Ectodermal cell (in vitro differentiated cells): ENCODE data around the gene CNNM4.

Experiments used
- H3K27ac ChIP-seq: 2 replicates; pipeline ENCODE4 v1.7.0; 2013; ENCODE audit warnings: mild to moderate bottlenecking, low read depth, low read length; ENCODE audit not compliant: insufficient read depth, poor library complexity, severe bottlenecking
- H3K27me3 ChIP-seq: 2 replicates; pipeline ENCODE4 v1.7.0; 2013; ENCODE audit warnings: mild to moderate bottlenecking, low read length; ENCODE audit not compliant: insufficient read depth, control insufficient read depth, poor library complexity, severe bottlenecking
- H3K36me3 ChIP-seq: one replicate; pipeline ENCODE4 v1.7.0; 2013; ENCODE audit warnings: low read length; ENCODE audit not compliant: control insufficient read depth, insufficient read depth
- H3K4me1 ChIP-seq: one replicate; pipeline ENCODE4 v1.7.0; 2013; ENCODE audit warnings: low read length; ENCODE audit not compliant: control insufficient read depth, insufficient read depth
- H3K4me3 ChIP-seq: 2 replicates; pipeline ENCODE4 v1.7.0; 2013; ENCODE audit warnings: low read depth, low read length, control low read depth; ENCODE audit not compliant: insufficient read depth
- H3K9me3 ChIP-seq: 2 replicates; pipeline ENCODE4 v1.7.0; 2013; ENCODE audit warnings: mild to moderate bottlenecking, low read length, moderate library complexity; ENCODE audit not compliant: control insufficient read depth
- WGBS, 2 experiments: methylation state at CpG; one replicate each; pipeline ENCODE4 v1.1.7; 2013; ENCODE audit warnings: missing lambda C conversion rate in 2 of 2; 5-methylcytosine and 5-hydroxymethylcytosine counted together

Gene CNNM4

GRCh38 chr2:96770442-96771202, 9.9 kb downstream of the CNNM4 start:
- 90 to 92% methylated on average over 25 of the region's 25 CpGs for WGBS, 2 experiments

GRCh38 chr2:96771796-96772618, 11.3 kb downstream of the CNNM4 start:
- Histone ChIP-seq H3K27ac (no peak overlapping the region), H3K4me1 (no peaks in the 10 kb centered on the region), H3K27me3 (no peaks in the 10 kb centered on the region), H3K36me3 (no peaks in the 10 kb centered on the region), H3K4me3 (no peak overlapping the region), H3K9me3 (no peaks in the 10 kb centered on the region)
- 93 to 94% methylated on average over 20 of the region's 20 CpGs for WGBS, 2 experiments

More at GRCh38 chr2:96770442-96771202, 9.9 kb downstream of the CNNM4 start:
- no peak overlapping the region for H3K4me3 ChIP-seq
- no peaks in the 10 kb centered on the region for H3K36me3 ChIP-seq
- H3K27ac ChIP-seq = no peak overlapping the region
- no peaks in the 10 kb centered on the region for H3K9me3 ChIP-seq
- H3K27me3 ChIP-seq = no peaks in the 10 kb centered on the region
- H3K4me1 ChIP-seq = no peaks in the 10 kb centered on the region

GRCh38 chr2:96772903-96773671, 12.4 kb downstream of the CNNM4 start:
- H3K27me3 ChIP-seq = no peaks in the 10 kb centered on the region
- no peak overlapping the region for H3K4me3 ChIP-seq
- H3K27ac ChIP-seq = no peak overlapping the region
- H3K9me3 ChIP-seq = no peaks in the 10 kb centered on the region
- WGBS, 2 experiments = 94 to 97% methylated on average over 7 to 12 of the region's 12 CpGs
- H3K36me3 ChIP-seq = no peaks in the 10 kb centered on the region
- H3K4me1 ChIP-seq = no peaks in the 10 kb centered on the region

- no peak overlapping the region for H3K4me3 ChIP-seq
- H3K27ac ChIP-seq = no peak overlapping the region
- 84 to 86% methylated on average over 7 of the region's 7 CpGs for WGBS, 2 experiments
- no peaks in the 10 kb centered on the region for H3K4me1 ChIP-seq
- no peaks in the 10 kb centered on the region for H3K9me3 ChIP-seq
- no peaks in the 10 kb centered on the region for H3K36me3 ChIP-seq
- H3K27me3 ChIP-seq = no peaks in the 10 kb centered on the region
These were observed 13.2 kb downstream of the CNNM4 start for GRCh38 chr2:96773922-96774321.

- no peak overlapping the region for H3K4me3 ChIP-seq
- no peaks in the 10 kb centered on the region for H3K36me3 ChIP-seq
- 57 to 63% methylated on average over 1 of the region's 1 CpG for WGBS, 2 experiments
- H3K27me3 ChIP-seq = no peaks in the 10 kb centered on the region
- no peaks in the 10 kb centered on the region for H3K4me1 ChIP-seq
- H3K27ac ChIP-seq = no peak overlapping the region
- H3K9me3 ChIP-seq = no peaks in the 10 kb centered on the region
These were observed 14.5 kb downstream of the CNNM4 start for GRCh38 chr2:96775160-96775559.

- no peak overlapping the region for H3K27ac ChIP-seq
- peaks cover 4% of the 10 kb centered on the region for H3K4me1 ChIP-seq
- H3K4me3 ChIP-seq = no peak overlapping the region
- no peaks in the 10 kb centered on the region for H3K27me3 ChIP-seq
- no peaks in the 10 kb centered on the region for H3K36me3 ChIP-seq
- no peaks in the 10 kb centered on the region for H3K9me3 ChIP-seq
- WGBS, 2 experiments = 89 to 91% methylated on average over 4 of the region's 4 CpGs
These were observed 22.7 kb downstream of the CNNM4 start for GRCh38 chr2:96783388-96783787.

- Histone ChIP-seq H3K4me1 (peaks cover 10% of the 10 kb centered on the region), H3K27ac (no peak overlapping the region)
These were observed 26.7 kb downstream of the CNNM4 start for GRCh38 chr2:96787411-96787810.

GRCh38 chr2:96788442-96789244, 27.9 kb downstream of the CNNM4 start:
- 82 to 84% methylated on average over 17 of the region's 17 CpGs for WGBS, 2 experiments
- H3K27me3 ChIP-seq = no peaks in the 10 kb centered on the region
- peaks cover 10% of the 10 kb centered on the region for H3K4me1 ChIP-seq
- H3K36me3 ChIP-seq = no peaks in the 10 kb centered on the region
- H3K9me3 ChIP-seq = no peaks in the 10 kb centered on the region
- H3K4me3 ChIP-seq = no peak overlapping the region
- H3K27ac ChIP-seq = no peak overlapping the region

More at GRCh38 chr2:96787411-96787810, 26.7 kb downstream of the CNNM4 start:
- Histone ChIP-seq H3K36me3 (no peaks in the 10 kb centered on the region), H3K4me3 (no peak overlapping the region), H3K9me3 (no peaks in the 10 kb centered on the region), H3K27me3 (no peaks in the 10 kb centered on the region)
- WGBS, 2 experiments = 89 to 98% methylated on average over 3 of the region's 3 CpGs

- Histone ChIP-seq H3K36me3 (no peaks in the 10 kb centered on the region), H3K4me3 (no peak overlapping the region), H3K27ac (no peak overlapping the region), H3K4me1 (peaks cover 10% of the 10 kb centered on the region), H3K27me3 (no peaks in the 10 kb centered on the region), H3K9me3 (no peaks in the 10 kb centered on the region)
- 89 to 92% methylated on average over 6 of the region's 6 CpGs for WGBS, 2 experiments
These were observed 28.5 kb downstream of the CNNM4 start for GRCh38 chr2:96789245-96789617.
